Lower lobe of right lung (tissue), 2 donors: Measurements from ENCODE around the gene FBXO45. TPM values are rescaled to one million over a fixed set of nuclear protein-coding genes. Genes with fewer than 3 reads are reported as not detected.
"Not testable (repeated sequence)": the region's sequence is repeated elsewhere in the genome, so short reads cannot be mapped to it uniquely, and the experiment has no call there.

ENCODE experiments used
- ATAC-seq, 2 donors: fragments of 200-7000 bp; cut with Tn5 transposase; one replicate each; pipeline ENCODE4 v1.9.1; 2020 to 2022; ENCODE audit warnings: mild to moderate bottlenecking in 2 of 2, moderate library complexity in 2 of 2
- DNase-seq: peaks from one replicate; pipeline ENCODE4 v3.0.0-alpha.2; 2020
- H3K27ac ChIP-seq: fragments of 200-600 bp; one replicate; pipeline ENCODE4 v1.8.0; 2022
- H3K27me3 ChIP-seq: fragments of 200-600 bp; one replicate; pipeline ENCODE4 v1.8.0; 2022; ENCODE audit warnings: low read depth
- H3K36me3 ChIP-seq: fragments of 200-600 bp; one replicate; pipeline ENCODE4 v1.8.0; 2022; ENCODE audit warnings: mild to moderate bottlenecking
- H3K4me1 ChIP-seq: fragments of 200-600 bp; one replicate; pipeline ENCODE4 v1.8.0; 2022
- H3K4me3 ChIP-seq: fragments of 200-600 bp; one replicate; pipeline ENCODE4 v1.8.0; 2022; ENCODE audit warnings: mild to moderate bottlenecking
- H3K9me3 ChIP-seq: fragments of 200-600 bp; one replicate; pipeline ENCODE4 v1.8.0; 2022
- intact Hi-C: fragments of 100-400 bp; cut with DNase I; formaldehyde crosslinking; loops from one replicate; pipeline ENCODE4 v1.11.0; 2022
- total RNA-seq: library from RNA; stranded (reverse); fragmentation: NEBNext Ultra II Directional; extraction: Animal tissue kit (Norgen Biotek cat#: 25700); gene quantifications from one replicate; pipeline ENCODE4 v1.2.1, GENCODE V29; 2021
- TF ChIP-seq, protein P1 (sequence below): fragments of 200-600 bp; IDR thresholded peaks from one replicate; pipeline ENCODE4 v1.8.0; 2022; ENCODE audit warnings: antibody characterized with exemption, mild to moderate bottlenecking
- donor health status: DM: no; HTN: yes; CAD: no; lungs with severe emphysema.

FBXO45 gene
- total RNA-seq, 1 donor from 2014 or later, result 7.3 TPM

DNA sequence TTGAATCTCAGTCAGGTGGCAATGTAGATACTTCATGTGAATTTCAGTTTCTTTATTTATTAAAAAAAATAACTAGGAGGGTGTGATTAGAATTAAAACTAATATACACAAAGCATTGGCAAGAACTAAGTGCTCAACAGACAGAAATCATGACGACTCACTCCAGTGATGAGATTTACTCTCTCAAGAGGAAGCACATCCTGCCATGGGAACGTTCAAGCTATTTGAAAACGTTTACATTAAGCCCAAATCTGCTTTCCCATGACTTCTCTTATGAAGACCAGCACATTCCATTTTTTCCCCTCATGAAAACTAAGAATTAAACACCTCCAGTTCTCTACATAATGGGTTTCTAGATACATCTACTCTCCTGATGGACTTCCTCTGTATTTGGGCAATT is 8.6 kb upstream of the FBXO45 start:
- H3K9me3 ChIP-seq, result no peaks in the 10 kb centered on the region
- intact Hi-C loops, result no loop called here
- no peak for ATAC-seq

DNA sequence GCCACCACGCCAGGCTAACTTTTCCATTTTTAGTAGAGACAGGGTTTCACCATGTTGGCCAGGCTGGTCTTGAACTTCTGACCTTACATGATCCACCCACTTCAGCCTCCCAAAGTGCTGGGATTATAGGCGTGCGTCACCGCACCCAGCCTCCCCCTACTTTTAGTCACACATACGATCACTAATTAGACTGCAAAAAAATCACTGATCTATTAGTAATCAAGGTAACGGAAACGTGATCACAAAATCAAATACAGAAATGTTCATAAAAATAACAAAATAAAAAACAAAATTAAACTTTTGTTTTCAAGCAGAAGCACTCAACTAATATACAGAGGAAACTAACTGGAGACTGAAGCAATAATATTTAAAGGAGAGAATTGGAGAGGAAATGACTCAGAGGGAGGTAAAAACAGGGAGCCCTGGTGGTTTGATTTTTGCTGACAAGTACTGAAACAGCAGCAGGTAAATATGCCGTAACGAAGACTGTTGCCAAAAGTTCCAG is 4.7 kb upstream of the FBXO45 start:
- intact Hi-C loops, result no loop called here

More for the DNA sequence above, 8.6 kb upstream of the FBXO45 start:
- TF ChIP-seq, protein P1, sequence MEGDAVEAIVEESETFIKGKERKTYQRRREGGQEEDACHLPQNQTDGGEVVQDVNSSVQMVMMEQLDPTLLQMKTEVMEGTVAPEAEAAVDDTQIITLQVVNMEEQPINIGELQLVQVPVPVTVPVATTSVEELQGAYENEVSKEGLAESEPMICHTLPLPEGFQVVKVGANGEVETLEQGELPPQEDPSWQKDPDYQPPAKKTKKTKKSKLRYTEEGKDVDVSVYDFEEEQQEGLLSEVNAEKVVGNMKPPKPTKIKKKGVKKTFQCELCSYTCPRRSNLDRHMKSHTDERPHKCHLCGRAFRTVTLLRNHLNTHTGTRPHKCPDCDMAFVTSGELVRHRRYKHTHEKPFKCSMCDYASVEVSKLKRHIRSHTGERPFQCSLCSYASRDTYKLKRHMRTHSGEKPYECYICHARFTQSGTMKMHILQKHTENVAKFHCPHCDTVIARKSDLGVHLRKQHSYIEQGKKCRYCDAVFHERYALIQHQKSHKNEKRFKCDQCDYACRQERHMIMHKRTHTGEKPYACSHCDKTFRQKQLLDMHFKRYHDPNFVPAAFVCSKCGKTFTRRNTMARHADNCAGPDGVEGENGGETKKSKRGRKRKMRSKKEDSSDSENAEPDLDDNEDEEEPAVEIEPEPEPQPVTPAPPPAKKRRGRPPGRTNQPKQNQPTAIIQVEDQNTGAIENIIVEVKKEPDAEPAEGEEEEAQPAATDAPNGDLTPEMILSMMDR, result no peak
- Histone ChIP-seq H3K4me3 (no peak overlapping the region), H3K27ac (no peak overlapping the region), H3K4me1 (no peaks in the 10 kb centered on the region), H3K36me3 (peaks cover 23% of the 10 kb centered on the region), H3K27me3 (no peaks in the 10 kb centered on the region)
- no peak for DNase-seq

DNA sequence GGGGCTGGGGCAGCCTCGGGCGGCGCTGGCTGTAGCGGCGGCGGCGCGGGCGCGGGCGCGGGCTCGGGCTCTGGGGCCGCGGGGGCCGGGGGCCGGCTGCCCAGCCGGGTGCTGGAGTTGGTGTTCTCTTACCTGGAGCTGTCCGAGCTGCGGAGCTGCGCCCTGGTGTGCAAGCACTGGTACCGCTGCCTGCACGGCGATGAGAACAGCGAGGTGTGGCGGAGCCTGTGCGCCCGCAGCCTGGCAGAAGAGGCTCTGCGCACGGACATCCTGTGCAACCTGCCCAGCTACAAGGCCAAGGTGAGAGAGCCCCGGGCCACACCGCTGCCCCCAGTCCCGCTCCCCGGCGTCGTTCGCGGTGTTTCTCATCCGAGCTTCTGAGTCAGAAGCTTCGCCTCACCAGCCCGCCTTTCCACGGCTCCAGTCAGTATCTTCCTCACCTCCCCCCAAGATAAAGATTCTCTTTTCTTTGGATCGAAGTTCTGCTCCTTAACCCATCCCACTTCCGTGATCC is 600 bp downstream of the FBXO45 start:
- H3K27ac ChIP-seq, result peak overlapping the region; percentile 95
- peaks cover 6% of the 10 kb centered on the region for H3K36me3 ChIP-seq
- H3K4me1 ChIP-seq, result peaks cover 37% of the 10 kb centered on the region
- ATAC-seq (peak; percentile 15 to 35), DNase-seq (peak; percentile 72)
- H3K9me3 ChIP-seq, result no peaks in the 10 kb centered on the region
- TF ChIP-seq, protein P1, result no peak
- H3K4me3 ChIP-seq, result peak overlapping the region; percentile 99
- no peaks in the 10 kb centered on the region for H3K27me3 ChIP-seq
- intact Hi-C loops, result no loop called here

More for the DNA sequence above, 4.7 kb upstream of the FBXO45 start:
- DNase-seq, result no peak
- no peak overlapping the region for H3K4me3 ChIP-seq
- peaks cover 10% of the 10 kb centered on the region for H3K4me1 ChIP-seq
- H3K36me3 ChIP-seq, result peaks cover 29% of the 10 kb centered on the region
- no peaks in the 10 kb centered on the region for H3K27me3 ChIP-seq
- ATAC-seq, result no peak
- TF ChIP-seq, protein P1, result no peak
- H3K9me3 ChIP-seq, result no peaks in the 10 kb centered on the region
- H3K27ac ChIP-seq, result no peak overlapping the region

DNA sequence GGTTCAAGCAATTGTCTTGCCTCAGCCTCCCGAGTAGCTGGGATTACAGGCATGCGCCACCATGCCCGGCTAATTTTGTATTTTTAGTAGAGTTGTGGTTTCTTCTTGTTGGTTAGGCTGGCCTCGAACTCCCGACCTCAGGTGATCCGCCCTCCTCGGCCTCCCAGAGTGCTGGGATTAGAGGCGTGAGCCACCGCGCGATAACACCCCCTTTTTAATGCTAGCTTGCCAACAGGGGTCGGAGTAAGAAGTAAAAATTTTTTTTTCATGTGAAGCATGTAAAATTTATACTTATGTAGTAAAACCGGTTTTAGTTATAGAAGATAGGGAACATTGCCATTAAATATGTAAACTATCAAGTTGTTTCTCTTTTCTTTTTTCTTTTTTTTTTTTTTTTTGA is 1.9 kb downstream of the FBXO45 start:
- peaks cover 37% of the 10 kb centered on the region for H3K4me1 ChIP-seq
- intact Hi-C loops, H3K4me3 ChIP-seq, H3K36me3 ChIP-seq, ATAC-seq, H3K27ac ChIP-seq, DNase-seq, H3K27me3 ChIP-seq, H3K9me3 ChIP-seq: not testable (repeated sequence)

DNA sequence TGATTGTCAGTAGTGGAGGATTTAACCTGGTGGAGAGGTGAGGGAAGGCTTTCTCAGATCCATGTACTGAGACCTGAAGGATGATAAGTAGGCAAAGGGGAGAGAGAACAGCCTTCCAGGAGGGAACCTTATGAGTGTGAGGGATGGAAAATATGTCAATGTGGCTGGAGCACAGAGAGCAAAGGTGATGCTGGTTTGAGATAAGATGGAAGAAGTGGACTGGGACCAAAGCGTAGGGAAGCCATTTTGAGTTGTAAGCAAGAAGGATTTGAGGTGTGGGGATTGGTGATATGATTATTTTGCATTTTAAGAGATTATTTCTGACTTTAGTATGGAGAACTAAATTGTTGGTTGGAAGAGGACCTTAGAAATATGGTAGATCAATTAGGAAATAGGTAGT is 3.9 kb downstream of the FBXO45 start:
- peaks cover 33% of the 10 kb centered on the region for H3K4me1 ChIP-seq
- no peak overlapping the region for H3K4me3 ChIP-seq
- H3K36me3 ChIP-seq, result peaks cover 2% of the 10 kb centered on the region
- intact Hi-C loops, result no loop called here
- no peaks in the 10 kb centered on the region for H3K9me3 ChIP-seq
- no peak overlapping the region for H3K27ac ChIP-seq
- ATAC-seq, result no peak
- DNase-seq, result no peak
- H3K27me3 ChIP-seq, result no peaks in the 10 kb centered on the region
- TF ChIP-seq, protein P1, result no peak

DNA sequence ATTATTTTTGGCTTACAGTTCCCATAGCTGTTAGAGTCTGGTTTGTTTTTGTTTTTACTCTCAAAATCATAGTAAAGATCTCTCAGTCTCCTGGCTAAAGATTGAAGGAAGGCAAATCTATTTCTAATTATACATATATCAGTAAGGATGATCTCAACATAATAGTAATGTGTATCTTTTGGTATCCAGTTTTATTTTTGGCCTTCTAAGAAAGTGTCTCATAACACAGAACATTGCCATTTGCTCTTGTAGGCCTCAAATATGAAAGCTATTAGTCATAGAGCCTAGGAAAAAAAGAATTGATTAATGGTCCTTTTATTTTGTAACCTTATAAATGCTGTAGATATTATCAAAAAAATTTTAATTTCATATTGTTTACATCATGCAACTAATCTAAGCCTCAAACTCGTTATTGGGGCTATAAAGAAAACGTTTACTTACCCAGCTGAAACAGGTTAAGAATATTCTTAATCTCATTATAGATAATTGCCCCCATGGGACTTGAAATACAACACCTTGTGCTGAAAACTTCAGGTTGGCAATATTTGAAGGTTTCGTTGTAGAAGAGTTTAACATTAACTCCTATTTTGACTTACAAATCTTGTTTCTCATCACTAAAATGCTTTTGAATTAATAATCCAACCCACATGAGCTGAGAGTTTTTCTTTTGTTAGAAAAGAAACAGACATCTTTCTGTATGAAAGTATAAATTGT is 16.7 kb downstream of the FBXO45 start:
- no peaks in the 10 kb centered on the region for H3K9me3 ChIP-seq
- H3K4me1 ChIP-seq, result no peaks in the 10 kb centered on the region
- H3K27me3 ChIP-seq, result no peaks in the 10 kb centered on the region
- intact Hi-C loops, result no loop called here
- no peak overlapping the region for H3K4me3 ChIP-seq
- H3K36me3 ChIP-seq, result peaks cover 55% of the 10 kb centered on the region
- TF ChIP-seq, protein P1, result no peak
- ATAC-seq (no peak), DNase-seq (no peak)
- H3K27ac ChIP-seq, result no peak overlapping the region
